DOHH2 (cell line): Measurements from ENCODE around the gene ADGB.

Experiments used
- H3F3A ChIP-seq: fragments of 200-600 bp; sonication (generic), shearing (Covaris generic); 2 replicates; pipeline ENCODE4 v1.6.0; 2016; ENCODE audit warnings: antibody characterized with exemption, mild to moderate bottlenecking; ENCODE audit not compliant: control insufficient read depth, insufficient read depth
- H3K27ac ChIP-seq: fragments of 200-600 bp; sonication (generic); 2 replicates; pipeline ENCODE4 v1.5.1; 2014; ENCODE audit warnings: low read depth, mild to moderate bottlenecking, low read length, moderate library complexity
- H3K27me3 ChIP-seq: fragments of 200-600 bp; sonication (generic); 2 replicates; pipeline ENCODE4 v1.6.1; 2014; ENCODE audit warnings: mild to moderate bottlenecking, low read length, mixed read lengths; ENCODE audit not compliant: control insufficient read depth
- H3K36me3 ChIP-seq: fragments of 200-600 bp; sonication (generic); 2 replicates; pipeline ENCODE4 v1.6.1; 2014; ENCODE audit warnings: mild to moderate bottlenecking, low read length, moderate library complexity, mixed read lengths; ENCODE audit not compliant: control insufficient read depth
- H3K4me1 ChIP-seq: fragments of 200-600 bp; sonication (generic); 2 replicates; pipeline ENCODE4 v1.6.1; 2014; ENCODE audit warnings: mild to moderate bottlenecking, low read length, mixed read lengths; ENCODE audit not compliant: control insufficient read depth
- H3K4me2 ChIP-seq: fragments of 200-600 bp; sonication (generic); 2 replicates; pipeline ENCODE4 v1.6.0; 2014; ENCODE audit warnings: mild to moderate bottlenecking, low read length, moderate library complexity
- H3K4me3 ChIP-seq: fragments of 200-600 bp; sonication (generic); 2 replicates; pipeline ENCODE4 v1.5.1; 2014; ENCODE audit warnings: mild to moderate bottlenecking, low read length, mixed read lengths
- H3K79me2 ChIP-seq: fragments of 200-600 bp; sonication (generic); 2 replicates; pipeline ENCODE4 v1.6.1; 2014; ENCODE audit warnings: mild to moderate bottlenecking, low read length, mixed read lengths; ENCODE audit not compliant: control insufficient read depth
- H3K9me2 ChIP-seq: fragments of 200-600 bp; sonication (generic); replicated peaks from 2 replicates; pipeline ENCODE4 v1.6.1; 2014; ENCODE audit warnings: mild to moderate bottlenecking, low read length, mixed read lengths; ENCODE audit not compliant: control insufficient read depth
- H3K9me3 ChIP-seq: fragments of 200-600 bp; sonication (generic); 2 replicates; pipeline ENCODE4 v1.6.1; 2014; ENCODE audit warnings: antibody characterized with exemption, low read length, mixed read lengths; ENCODE audit not compliant: control insufficient read depth, insufficient read depth
- H4K20me1 ChIP-seq: fragments of 200-600 bp; sonication (generic); 2 replicates; pipeline ENCODE4 v1.6.0; 2014; ENCODE audit warnings: low read depth, mild to moderate bottlenecking, antibody characterized with exemption, low read length, moderate library complexity; ENCODE audit not compliant: control insufficient read depth, insufficient read depth
- CTCF ChIP-seq: fragments of 200-600 bp; sonication (generic); IDR thresholded peaks from one replicate; pipeline ENCODE4 v1.5.1; 2014; ENCODE audit warnings: antibody characterized with exemption, mild to moderate bottlenecking, low read depth, low read length; ENCODE audit not compliant: poor library complexity, severe bottlenecking
- EZH2phosphoT487 ChIP-seq: fragments of 200-600 bp; sonication (generic); IDR thresholded peaks from 2 replicates; pipeline ENCODE4 v1.6.1; 2017; ENCODE audit warnings: borderline replicate concordance, mild to moderate bottlenecking, antibody characterized with exemption, low read length, moderate library complexity, mixed read lengths

Gene ADGB

DNA sequence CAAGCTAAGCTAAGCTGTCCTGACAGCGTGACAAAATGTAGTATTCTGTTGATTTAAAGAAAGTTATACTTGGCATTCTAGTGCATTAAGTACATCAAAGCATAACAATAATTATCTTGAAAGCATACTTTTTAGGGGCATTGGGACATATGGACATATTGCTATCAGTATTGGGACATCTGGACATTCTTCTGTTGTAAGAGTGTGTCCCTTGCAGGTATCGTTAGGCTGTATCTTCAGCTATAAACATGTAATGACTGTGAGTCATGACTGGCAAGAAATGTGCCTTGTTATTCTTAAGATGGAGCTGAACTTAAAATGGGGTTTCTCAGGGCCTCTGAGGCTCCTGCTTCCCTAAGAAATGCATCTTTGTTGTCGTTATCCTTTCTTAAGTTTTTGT lies 74.3 kb downstream of the ADGB start:
- no peaks in the 10 kb centered on the region for H3K9me3 ChIP-seq
- no peak overlapping the region for H3K4me2 ChIP-seq
- TF ChIP-seq EZH2phosphoT487 (no peak), CTCF (no peak)
- H3K79me2 ChIP-seq, result no peaks in the 10 kb centered on the region
- no peaks in the 10 kb centered on the region for H3K27me3 ChIP-seq
- no peaks in the 10 kb centered on the region for H4K20me1 ChIP-seq
- no peaks in the 10 kb centered on the region for H3K36me3 ChIP-seq
- H3K4me3 ChIP-seq, result no peak overlapping the region
- H3K4me1 ChIP-seq, result no peaks in the 10 kb centered on the region
- H3K27ac ChIP-seq, result no peak overlapping the region
- no peaks in the 10 kb centered on the region for H3K9me2 ChIP-seq
- no peaks in the 10 kb centered on the region for H3F3A ChIP-seq

DNA sequence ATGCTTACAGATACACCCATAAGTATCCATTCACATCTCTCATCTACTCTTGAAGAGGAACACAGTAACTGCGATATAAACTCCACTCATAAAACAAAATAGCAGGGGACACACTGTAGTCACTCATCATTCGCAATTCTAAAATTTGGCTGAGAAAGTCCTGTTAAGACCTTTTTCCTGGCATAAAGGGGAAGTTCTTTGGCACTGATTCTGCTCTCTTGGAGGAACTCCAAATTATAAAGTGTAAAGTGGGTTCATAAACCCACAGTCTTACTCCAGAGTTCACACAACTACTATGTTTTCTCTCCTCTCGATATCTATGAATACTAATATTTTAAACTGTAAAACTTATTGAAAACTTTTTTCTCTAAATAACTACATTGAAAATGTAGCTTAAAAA lies 80.6 kb downstream of the ADGB start:
- Histone ChIP-seq H3K4me3 (no peak overlapping the region), H3K4me1 (no peaks in the 10 kb centered on the region), H3K4me2 (no peak overlapping the region), H3K79me2 (no peaks in the 10 kb centered on the region), H3K27me3 (0 out of 2 replicates have a peak, but pooled peaks cover 4% of the 10 kb centered on the region), H3K9me3 (no peaks in the 10 kb centered on the region), H3F3A (no peaks in the 10 kb centered on the region), H3K36me3 (no peaks in the 10 kb centered on the region), H3K9me2 (no peaks in the 10 kb centered on the region), H3K27ac (no peak overlapping the region), H4K20me1 (no peaks in the 10 kb centered on the region)
- no peak for TF ChIP-seq EZH2phosphoT487
- TF ChIP-seq CTCF, result no peak

GRCh38 chr6:146682919-146683318 lies 84.1 kb downstream of the ADGB start:
- H3K9me3 ChIP-seq, result no peaks in the 10 kb centered on the region
- no peak overlapping the region for H3K27ac ChIP-seq
- no peak overlapping the region for H3K4me3 ChIP-seq

More at GRCh38 chr6:146682919-146683318, 84.1 kb downstream of the ADGB start:
- Histone ChIP-seq H3K9me2 (no peaks in the 10 kb centered on the region), H3K79me2 (no peaks in the 10 kb centered on the region), H3K36me3 (no peaks in the 10 kb centered on the region), H3K4me1 (no peaks in the 10 kb centered on the region), H3F3A (no peaks in the 10 kb centered on the region), H3K27me3 (0 out of 2 replicates have a peak, but pooled peaks cover 4% of the 10 kb centered on the region), H3K4me2 (no peak overlapping the region), H4K20me1 (no peaks in the 10 kb centered on the region)
- TF ChIP-seq EZH2phosphoT487 (no peak), CTCF (no peak)
